ENCODE measurements around the gene FBL. TPM values are rescaled to one million over a fixed set of nuclear protein-coding genes. Genes with fewer than 3 reads are reported as not detected.
"Not testable (repeated sequence)": the region's sequence is repeated elsewhere in the genome, so short reads cannot be mapped to it uniquely, and the experiment has no call there.

FBL gene
- total and polyA plus RNA-seq, 10 of the 15 experiments (the other 5 are each of a cell fraction or from before 2014, with no cell fraction given): 156 to 1,083 (median 478) TPM

DNA sequence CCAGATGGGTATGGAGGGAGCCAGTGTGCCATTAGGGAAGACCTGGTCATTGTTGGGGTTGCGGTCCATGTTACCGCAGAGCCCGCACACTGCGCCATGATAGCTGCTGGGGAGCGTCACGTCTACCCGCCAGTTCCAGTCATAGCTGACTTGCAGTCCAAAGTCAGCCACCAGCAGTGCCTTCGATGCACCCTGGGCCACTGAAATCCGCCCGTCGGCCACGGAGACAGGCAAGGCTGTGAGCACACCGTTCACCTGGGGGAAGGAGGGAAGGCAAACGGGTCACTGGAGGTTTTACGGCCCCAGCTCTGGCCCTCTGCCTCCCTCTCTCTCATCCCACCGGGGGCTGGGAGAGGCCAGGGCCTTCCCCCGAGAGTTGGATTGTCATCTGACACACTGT, 31.8 kb upstream of the FBL start:
- DNase-seq (ENCODE audit: low read depth, low spot score): not testable (repeated sequence)

DNA sequence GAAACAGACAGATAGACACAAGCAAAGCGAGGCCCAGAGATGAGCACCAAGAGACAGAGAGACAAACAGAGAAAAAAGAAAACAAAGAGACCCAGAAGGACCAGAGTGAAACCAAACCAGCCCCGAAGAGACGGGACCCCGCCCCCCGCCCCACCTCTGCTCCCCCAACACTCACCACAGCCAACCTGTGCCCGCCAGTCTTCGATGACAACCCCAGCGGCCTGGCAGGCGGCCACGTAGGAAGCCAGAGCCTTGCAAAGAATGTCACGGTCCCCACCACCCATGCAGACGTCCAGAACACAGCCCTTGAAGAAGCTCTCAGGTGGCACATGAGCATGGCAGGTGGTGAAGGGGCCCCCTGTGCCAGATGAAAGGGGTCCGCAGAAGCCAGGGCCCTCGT, 31.3 kb upstream of the FBL start:
- FAIRE-seq; H4K20me1 ChIP-seq (ENCODE audit: control insufficient read depth, insufficient read depth); H3K4me1 ChIP-seq (ENCODE audit: control insufficient read depth, insufficient read depth, low read length); H3K4me2 ChIP-seq (ENCODE audit: control insufficient read depth, insufficient read depth); BruUV-seq (replicated peaks); H3K79me2 ChIP-seq (ENCODE audit: control insufficient read depth, insufficient read depth, low read length); CTCF ChIA-PET; H3K27me3 ChIP-seq (replicated peaks in 1 of 2; ENCODE audit: control insufficient read depth in 2 of 2, insufficient read depth in 2 of 2, low read length in 1 of 2); H3K9me3 ChIP-seq (replicated peaks; ENCODE audit: control insufficient read depth, insufficient read depth, low read length); in situ Hi-C loops (cut with MboI); DNase-seq (ENCODE audit: low read depth, low spot score); H3K9ac ChIP-seq (ENCODE audit: control insufficient read depth, insufficient read depth, low read length); ATAC-seq; H3K4me3 ChIP-seq; SMC1A ChIA-PET (ENCODE audit: uncharacterized antibody, unreplicated experiment); intact Hi-C loops (cut with micrococcal nuclease; ENCODE audit: unreplicated experiment); H3K27ac ChIP-seq (ENCODE audit: control insufficient read depth, insufficient read depth); H3K36me3 ChIP-seq (ENCODE audit: control insufficient read depth in 2 of 2, insufficient read depth in 2 of 2, low read length in 1 of 2); H2AFZ ChIP-seq (ENCODE audit: control insufficient read depth, low read depth, low read length); POLR2A ChIA-PET: not testable (repeated sequence)
- 36% methylated on average over 8 of the region's 14 CpGs for WGBS (ENCODE audit: insufficient coverage, insufficient replicate concordance, low lambda C conversion rate, missing lambda C conversion rate)
- RAD21 ChIA-PET (ENCODE audit: unreplicated experiment): interaction anchor here (1.8 kb wide), 1 partner anchor 16 kb away, joined by 3 read pairs; no protein-coding TSS in a partner anchor

More for the DNA sequence above, 31.8 kb upstream of the FBL start:
- H3K9ac ChIP-seq (ENCODE audit: control insufficient read depth, insufficient read depth, low read length); H2AFZ ChIP-seq (ENCODE audit: control insufficient read depth, low read depth, low read length); in situ Hi-C loops (cut with MboI); H3K27ac ChIP-seq (ENCODE audit: control insufficient read depth, insufficient read depth); POLR2A ChIA-PET; intact Hi-C loops (cut with micrococcal nuclease; ENCODE audit: unreplicated experiment); H3K4me3 ChIP-seq; H3K27me3 ChIP-seq (replicated peaks in 1 of 2; ENCODE audit: control insufficient read depth in 2 of 2, insufficient read depth in 2 of 2, low read length in 1 of 2); H3K9me3 ChIP-seq (replicated peaks; ENCODE audit: control insufficient read depth, insufficient read depth, low read length); H3K36me3 ChIP-seq (ENCODE audit: control insufficient read depth in 2 of 2, insufficient read depth in 2 of 2, low read length in 1 of 2); H4K20me1 ChIP-seq (ENCODE audit: control insufficient read depth, insufficient read depth); ATAC-seq; BruUV-seq (replicated peaks); FAIRE-seq; H3K4me2 ChIP-seq (ENCODE audit: control insufficient read depth, insufficient read depth); H3K79me2 ChIP-seq (ENCODE audit: control insufficient read depth, insufficient read depth, low read length); H3K4me1 ChIP-seq (ENCODE audit: control insufficient read depth, insufficient read depth, low read length): not testable (repeated sequence)
- RAD21 ChIA-PET (ENCODE audit: unreplicated experiment): interaction anchor here (1.8 kb wide), 2 partner anchors 16 to 93 kb away, joined by 3 to 10 read pairs; partner anchors contain the start of gene PSMC4
- CTCF ChIA-PET: interaction anchor here (0.7 to 1.5 kb wide), 3 partner anchors 33 to 93 kb away, joined by 3 to 7 read pairs (median 5); partner anchors contain the start of gene PSMC4
- 70% methylated on average over 15 of the region's 17 CpGs for WGBS (ENCODE audit: insufficient coverage, insufficient replicate concordance, low lambda C conversion rate, missing lambda C conversion rate)
- SMC1A ChIA-PET (ENCODE audit: uncharacterized antibody, unreplicated experiment): interaction anchor here (0.9 to 1.4 kb wide), 2 partner anchors 93 to 205 kb away, joined by 3 to 4 read pairs; partner anchors contain the start of gene PSMC4

DNA sequence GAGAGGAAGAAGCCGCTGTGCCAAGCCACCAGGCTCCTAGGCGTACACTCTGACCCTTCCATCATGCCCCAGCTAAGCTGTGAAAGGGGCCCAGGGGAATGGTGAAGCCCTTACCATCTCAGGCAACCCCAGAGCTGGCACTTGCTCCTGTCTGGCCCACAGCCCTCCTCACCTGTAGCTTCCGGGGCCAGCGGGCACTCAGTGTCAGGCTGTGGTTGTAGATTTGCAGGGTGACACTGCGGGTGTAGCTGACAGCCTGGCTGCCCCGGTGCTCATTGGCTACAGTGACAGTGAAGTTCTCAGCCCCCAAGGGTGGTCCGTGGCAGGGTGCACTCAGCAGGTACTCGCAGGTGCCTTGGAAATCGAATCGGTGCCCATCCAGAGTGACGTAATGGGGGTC, 30.3 kb upstream of the FBL start:
- H3K9ac ChIP-seq (ENCODE audit: control insufficient read depth, insufficient read depth, low read length); H3K4me3 ChIP-seq; H3K27ac ChIP-seq (ENCODE audit: control insufficient read depth, insufficient read depth); RAD21 ChIA-PET (ENCODE audit: unreplicated experiment); ATAC-seq; POLR2A ChIA-PET; H3K79me2 ChIP-seq (ENCODE audit: control insufficient read depth, insufficient read depth, low read length); DNase-seq (ENCODE audit: low read depth, low spot score); H3K9me3 ChIP-seq (replicated peaks; ENCODE audit: control insufficient read depth, insufficient read depth, low read length); FAIRE-seq; in situ Hi-C loops (cut with MboI); SMC1A ChIA-PET (ENCODE audit: uncharacterized antibody, unreplicated experiment); H3K4me1 ChIP-seq (ENCODE audit: control insufficient read depth, insufficient read depth, low read length); H4K20me1 ChIP-seq (ENCODE audit: control insufficient read depth, insufficient read depth); intact Hi-C loops (cut with micrococcal nuclease; ENCODE audit: unreplicated experiment); BruUV-seq (replicated peaks); H3K36me3 ChIP-seq (ENCODE audit: control insufficient read depth in 2 of 2, insufficient read depth in 2 of 2, low read length in 1 of 2); CTCF ChIA-PET; H2AFZ ChIP-seq (ENCODE audit: control insufficient read depth, low read depth, low read length); H3K27me3 ChIP-seq (replicated peaks in 1 of 2; ENCODE audit: control insufficient read depth in 2 of 2, insufficient read depth in 2 of 2, low read length in 1 of 2); H3K4me2 ChIP-seq (ENCODE audit: control insufficient read depth, insufficient read depth): not testable (repeated sequence)
- 88% methylated on average over 2 of the region's 11 CpGs for WGBS (ENCODE audit: insufficient coverage, insufficient replicate concordance, low lambda C conversion rate, missing lambda C conversion rate)

DNA sequence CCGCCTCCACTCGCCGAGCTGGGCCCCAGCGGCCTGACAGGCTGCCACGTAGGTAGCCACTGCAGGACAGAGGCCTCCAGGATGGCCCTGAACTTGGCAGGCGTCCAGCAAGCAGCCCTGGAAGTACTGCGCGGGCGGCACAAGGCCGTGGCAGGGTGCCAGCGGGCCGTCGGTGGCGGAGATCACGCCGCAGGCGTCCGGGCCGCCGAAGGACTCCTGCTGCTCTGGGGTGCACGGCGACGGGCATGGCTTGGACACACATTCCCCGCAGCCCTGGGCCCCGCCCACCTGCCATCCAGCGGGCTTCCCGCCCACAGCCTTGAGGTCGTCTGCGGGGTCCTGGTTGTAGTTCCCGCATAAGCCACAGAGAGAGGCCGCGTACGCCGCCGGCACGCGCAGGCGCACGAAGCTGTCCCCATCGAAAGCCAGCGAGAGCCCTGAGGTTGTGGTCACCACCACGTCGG, 29.3 kb upstream of the FBL start:
- POLR2A ChIA-PET; H3K9me3 ChIP-seq (replicated peaks; ENCODE audit: control insufficient read depth, insufficient read depth, low read length); H3K27ac ChIP-seq (ENCODE audit: control insufficient read depth, insufficient read depth); H3K4me1 ChIP-seq (ENCODE audit: control insufficient read depth, insufficient read depth, low read length); SMC1A ChIA-PET (ENCODE audit: uncharacterized antibody, unreplicated experiment); H3K36me3 ChIP-seq (ENCODE audit: control insufficient read depth in 2 of 2, insufficient read depth in 2 of 2, low read length in 1 of 2); H3K9ac ChIP-seq (ENCODE audit: control insufficient read depth, insufficient read depth, low read length); RAD21 ChIA-PET (ENCODE audit: unreplicated experiment); intact Hi-C loops (cut with micrococcal nuclease; ENCODE audit: unreplicated experiment); H3K4me3 ChIP-seq; ATAC-seq; DNase-seq (ENCODE audit: low read depth, low spot score); H4K20me1 ChIP-seq (ENCODE audit: control insufficient read depth, insufficient read depth); H3K27me3 ChIP-seq (replicated peaks in 1 of 2; ENCODE audit: control insufficient read depth in 2 of 2, insufficient read depth in 2 of 2, low read length in 1 of 2); BruUV-seq (replicated peaks); FAIRE-seq; H2AFZ ChIP-seq (ENCODE audit: control insufficient read depth, low read depth, low read length); H3K4me2 ChIP-seq (ENCODE audit: control insufficient read depth, insufficient read depth); H3K79me2 ChIP-seq (ENCODE audit: control insufficient read depth, insufficient read depth, low read length); in situ Hi-C loops (cut with MboI): not testable (repeated sequence)
- CTCF ChIA-PET: interaction anchor here (0.6 kb wide), 1 partner anchor 58 kb away, joined by 3 read pairs; no protein-coding TSS in a partner anchor
- 86% methylated on average over 27 of the region's 43 CpGs for WGBS (ENCODE audit: insufficient coverage, insufficient replicate concordance, low lambda C conversion rate, missing lambda C conversion rate)

Data from GM12878 (cell line).